DMS114 treated with DMSO at 0.1 percent for 48 hours (cell line): ENCODE measurements around the gene BCAS3.
A peak's percentile ranks its signal among the peaks of the same experiment; 100 is the strongest.
"Not testable (repeated sequence)": the region's sequence is repeated elsewhere in the genome, so short reads cannot be mapped to it uniquely, and the experiment has no call there.

Source experiments
- DNase-seq: peaks from one replicate; lab custom pipeline; 2025; ENCODE audit not compliant: unreplicated experiment; lab: John Stamatoyannopoulos, UW

BCAS3 gene

DNA sequence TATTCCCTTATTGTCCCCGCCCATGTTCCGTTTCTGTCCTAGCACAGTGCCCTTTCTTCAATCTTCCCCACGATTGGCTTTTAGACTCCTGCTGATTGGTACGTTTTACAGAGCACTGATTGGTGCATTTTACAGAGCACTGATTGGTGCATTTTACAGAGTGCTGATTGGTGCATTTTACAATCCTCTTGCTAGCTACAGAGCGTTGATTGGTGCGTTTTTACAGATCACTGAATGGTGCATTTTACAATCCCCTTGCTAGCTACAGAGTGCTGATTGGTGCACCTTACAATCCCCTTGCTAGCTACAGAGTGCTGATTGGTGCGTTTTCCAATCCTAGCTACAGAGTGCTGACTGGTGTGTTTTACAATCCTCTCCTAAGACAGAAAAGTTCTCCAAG is 3.0 kb upstream of the BCAS3 start:
- DNase-seq, result not testable (repeated sequence)

DNA sequence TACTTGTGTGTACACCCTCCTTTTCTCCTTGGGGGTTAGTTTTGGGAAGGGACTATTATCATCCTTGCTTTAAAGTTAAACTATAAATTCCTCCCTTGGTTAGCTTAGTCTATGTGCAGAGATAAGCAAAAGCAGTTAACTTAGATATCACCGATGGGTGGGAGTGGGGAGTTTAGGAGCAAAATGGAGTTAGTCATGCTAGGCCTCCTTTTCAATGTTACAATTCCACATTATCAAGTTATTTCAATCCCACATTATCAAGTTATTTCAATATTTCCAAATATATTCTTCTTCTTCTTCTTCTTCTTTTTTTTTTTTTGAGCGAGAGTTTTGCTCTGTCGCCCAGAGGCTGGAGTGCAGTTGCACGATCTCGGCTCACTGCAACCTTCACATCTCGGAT is 1.7 kb upstream of the BCAS3 start:
- DNase-seq, result no peak

DNA sequence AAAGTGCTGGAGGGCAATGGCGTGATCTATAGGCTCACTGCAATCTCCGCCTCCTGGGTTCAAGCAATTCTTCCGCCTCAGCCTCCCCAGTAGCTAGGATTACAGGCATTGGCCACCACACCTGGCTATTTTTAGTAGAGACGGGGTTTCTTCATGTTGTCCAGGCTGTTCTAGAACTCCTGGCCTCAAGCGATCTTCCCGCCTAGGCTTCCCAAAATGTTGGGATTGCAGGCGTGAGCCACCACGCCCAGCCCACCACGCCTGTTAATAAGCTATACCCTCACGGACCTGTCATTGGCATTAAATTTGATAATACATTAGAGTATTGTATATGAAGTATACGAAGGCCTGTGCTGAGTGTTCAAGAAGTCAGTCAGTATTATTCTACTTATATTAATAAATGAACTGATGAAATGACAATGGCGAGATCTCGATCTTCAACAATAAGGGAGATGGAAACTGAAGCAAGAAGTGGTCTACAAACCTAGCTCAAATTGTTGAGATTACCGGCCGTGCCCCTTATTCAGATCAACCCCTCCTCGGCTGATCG is 818 bp upstream of the BCAS3 start:
- DNase-seq, result no peak

DNA sequence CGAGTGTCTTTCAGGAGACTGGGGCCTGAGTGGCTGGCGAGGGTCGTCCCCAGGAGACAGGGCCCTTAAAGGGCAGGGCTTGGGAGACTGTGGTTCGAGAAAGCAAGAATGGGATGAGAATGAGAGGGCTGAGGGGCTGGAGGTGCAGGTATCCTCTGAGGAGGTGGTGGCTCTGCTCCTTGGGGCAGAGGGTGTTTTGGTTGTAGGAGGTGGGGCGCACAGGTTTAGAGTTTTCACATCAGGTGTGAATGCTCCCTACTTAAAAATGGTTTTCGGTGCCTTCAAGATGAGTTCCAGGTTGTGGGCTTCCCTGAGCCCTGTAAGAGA is 430 bp downstream of the BCAS3 start:
- no peak for DNase-seq

DNA sequence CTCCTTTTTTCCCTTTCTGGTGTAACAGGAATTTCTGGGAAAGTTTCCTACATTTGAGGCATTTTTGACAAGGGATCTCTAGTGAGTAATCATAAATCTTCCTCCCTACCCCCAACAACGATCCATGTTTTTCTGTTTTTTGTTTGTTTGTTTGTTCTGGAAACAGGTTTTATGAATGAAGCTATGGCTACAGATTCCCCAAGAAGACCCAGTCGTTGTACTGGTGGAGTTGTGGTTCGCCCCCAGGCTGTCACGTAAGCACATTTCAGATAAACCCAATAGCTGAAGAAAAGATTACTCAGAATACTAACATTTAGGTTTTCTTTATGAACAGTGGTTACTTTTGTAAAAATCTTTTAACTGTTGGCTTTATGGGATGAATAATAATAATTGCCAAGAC is 1.6 kb downstream of the BCAS3 start:
- no peak for DNase-seq

- no peak for DNase-seq
Measured at GRCh38 chr17:60680754-60681153, 3.1 kb downstream of the BCAS3 start.

DNA sequence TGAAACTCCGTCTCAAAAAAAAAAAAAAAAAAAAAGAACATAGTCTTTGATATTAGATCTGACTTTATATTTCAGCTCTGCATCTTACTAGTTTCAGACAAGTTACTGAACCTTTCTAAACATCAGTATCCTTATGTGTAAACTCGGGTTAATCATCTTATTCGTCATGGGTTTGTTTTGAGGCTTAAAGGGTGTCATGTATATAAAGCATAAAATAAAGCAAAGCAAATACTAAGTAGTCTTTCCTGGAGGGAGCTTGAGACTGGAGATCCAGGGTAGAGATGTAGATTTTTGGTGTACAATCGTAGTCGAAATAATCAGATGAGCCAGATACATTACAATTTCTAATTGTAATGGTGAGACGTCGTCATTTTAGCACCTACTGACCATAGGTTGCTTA is 7.8 kb downstream of the BCAS3 start:
- no peak for DNase-seq

GRCh38 chr17:60695960-60696359 is 18.3 kb downstream of the BCAS3 start:
- no peak for DNase-seq

DNA sequence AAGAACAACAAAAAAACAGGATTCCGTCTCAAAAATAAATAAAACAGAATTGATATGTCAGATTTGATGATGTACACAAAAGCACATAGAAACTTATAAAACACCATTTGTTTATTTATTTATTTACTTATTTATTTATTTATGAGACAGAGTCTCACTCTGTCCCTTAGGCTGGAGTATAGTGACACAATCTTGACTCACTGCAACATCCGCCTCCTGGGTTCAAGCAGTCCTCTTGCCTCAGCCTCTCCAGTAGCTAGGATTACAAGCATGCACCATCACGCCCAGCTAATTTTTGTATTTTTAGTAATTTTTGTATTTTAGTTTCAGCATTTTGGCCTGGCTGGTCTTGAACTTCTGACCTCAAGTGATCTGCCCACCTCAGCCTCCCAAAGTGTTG is 21.4 kb downstream of the BCAS3 start:
- no peak for DNase-seq

DNA sequence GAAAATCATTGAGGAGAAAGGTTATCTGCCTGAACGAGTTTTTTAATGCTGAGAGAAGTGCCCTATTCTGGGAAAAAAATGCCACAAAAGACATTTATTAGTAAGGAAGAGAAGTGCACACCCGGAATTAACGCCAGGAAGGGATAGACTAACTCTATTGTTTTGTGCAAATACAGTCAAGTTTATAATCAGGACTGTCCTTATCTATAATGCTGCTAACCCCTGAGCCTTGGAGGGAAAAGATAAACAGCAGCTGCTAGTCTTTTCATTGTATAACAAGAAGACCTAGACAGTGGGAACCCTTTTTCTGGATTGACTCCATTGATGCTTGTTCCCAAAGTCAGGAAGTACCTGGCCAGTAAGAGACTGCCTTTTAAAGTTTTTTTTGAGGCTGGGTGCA is 26.5 kb downstream of the BCAS3 start:
- no peak for DNase-seq

DNA sequence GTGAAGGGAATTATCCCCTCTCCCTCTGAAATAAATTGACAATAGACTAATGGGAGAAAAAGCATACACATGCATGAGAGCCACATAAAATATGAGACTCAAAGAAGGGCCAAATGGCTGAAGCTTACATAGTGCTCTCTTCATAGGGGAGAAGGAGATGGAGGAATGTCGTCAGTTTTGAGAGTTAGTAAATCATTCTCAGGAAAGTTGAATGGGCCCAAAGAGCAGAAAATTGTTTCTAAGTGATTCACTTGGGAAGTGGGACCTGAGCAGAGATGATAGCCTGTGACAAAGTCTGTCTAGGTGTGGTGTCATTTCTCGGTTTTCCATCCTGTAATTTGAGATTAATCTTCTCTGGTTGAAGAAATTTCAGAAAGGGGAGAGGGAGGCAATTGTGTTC is 35.0 kb downstream of the BCAS3 start:
- DNase-seq, result no peak

DNA sequence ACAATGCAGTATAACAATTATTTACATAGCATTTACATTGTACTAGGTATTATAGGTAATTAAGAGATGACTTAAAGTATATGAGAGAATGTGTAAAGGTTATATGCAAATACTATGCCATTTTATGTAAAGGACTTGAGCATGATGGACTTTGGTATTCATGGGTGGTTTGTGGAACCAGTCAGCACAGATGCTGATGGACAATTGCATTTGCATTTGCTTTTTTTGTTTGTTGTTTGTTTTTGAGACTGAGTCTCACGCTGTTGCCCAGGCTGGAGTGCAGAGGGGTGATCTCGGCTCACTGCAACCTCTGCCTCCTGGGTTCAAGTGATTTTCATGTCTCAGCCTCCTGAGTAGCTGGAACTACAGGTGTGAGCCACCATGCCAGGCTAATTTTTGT is 36.0 kb downstream of the BCAS3 start:
- DNase-seq, result no peak

DNA sequence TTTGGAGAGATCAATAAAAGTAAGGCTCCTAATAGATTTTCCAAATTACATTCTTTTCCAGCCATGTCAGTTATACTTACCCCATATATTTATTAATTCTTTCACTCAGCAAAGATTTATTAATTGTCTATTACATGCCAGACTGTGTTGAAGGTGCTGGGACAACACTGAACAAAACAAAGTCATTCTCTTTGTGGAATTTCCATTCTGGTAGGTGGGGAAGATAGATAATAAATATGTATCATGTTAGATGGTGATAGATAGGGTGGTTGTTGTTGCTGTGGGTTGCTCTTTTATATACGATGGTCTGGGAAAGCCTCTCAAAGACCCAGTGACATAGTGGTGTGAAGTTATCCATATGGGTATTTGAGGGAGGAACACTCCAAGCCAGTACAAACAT is 39.1 kb downstream of the BCAS3 start:
- DNase-seq, result no peak

GRCh38 chr17:60717814-60718213 is 40.2 kb downstream of the BCAS3 start:
- no peak for DNase-seq

DNA sequence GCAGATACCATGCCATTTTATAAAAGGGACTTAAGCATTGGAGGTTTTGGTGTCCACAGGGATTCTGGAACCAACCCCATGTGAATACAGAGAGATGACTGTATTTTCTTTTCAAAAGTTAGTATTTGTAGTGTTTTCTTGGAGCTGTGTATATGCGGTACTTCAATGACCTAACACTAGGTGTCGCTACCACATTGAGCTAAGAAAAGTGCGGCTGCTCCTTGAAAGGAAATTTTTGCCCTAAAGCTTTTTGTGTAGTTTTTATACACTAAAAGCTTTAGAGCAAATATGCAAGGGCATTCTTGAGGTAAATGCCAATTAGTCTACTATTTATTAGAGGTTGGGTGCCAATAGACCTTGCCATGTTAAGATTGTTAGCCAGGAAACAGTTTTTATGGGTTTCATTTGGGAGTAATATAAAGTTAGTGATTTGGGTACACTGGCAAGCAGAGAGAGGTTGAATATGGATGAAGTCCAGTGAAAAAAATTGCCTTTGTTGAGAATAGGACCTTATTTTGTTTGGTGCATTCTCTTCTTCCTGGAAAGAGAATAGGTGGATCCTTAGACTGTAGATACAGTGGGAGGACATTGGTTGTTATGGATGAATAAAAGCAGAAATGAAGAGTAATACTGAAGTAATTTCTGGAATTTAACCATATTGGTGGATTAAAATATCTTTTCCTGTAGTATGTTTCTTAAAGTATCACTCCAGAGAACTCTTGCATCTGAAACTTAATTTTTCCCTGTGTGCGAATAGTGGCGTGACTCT is 43.3 kb downstream of the BCAS3 start:
- peak; percentile 80 for DNase-seq

DNA sequence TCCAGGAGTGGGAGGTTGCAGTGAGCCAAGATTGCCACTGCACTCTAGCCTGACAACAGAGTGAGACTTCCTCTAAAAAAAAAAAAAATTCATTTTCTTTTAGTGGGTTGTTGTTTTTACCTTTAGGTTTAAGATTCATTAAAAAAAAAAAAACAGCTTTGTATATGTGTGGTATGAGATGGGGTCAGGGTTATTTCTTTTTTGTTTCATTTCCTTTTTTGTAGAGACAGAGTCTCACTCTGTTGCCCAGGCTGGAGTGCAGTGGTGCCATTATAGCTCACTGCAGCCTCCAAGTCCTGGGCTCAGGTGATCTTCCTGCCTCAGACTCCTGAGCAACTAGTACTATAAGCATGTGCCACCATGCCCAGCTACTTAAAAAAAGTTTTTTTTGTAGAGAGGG is 47.0 kb downstream of the BCAS3 start:
- no peak for DNase-seq

GRCh38 chr17:60729854-60730253 is 52.2 kb downstream of the BCAS3 start:
- no peak for DNase-seq

GRCh38 chr17:60730273-60730672 is 52.6 kb downstream of the BCAS3 start:
- DNase-seq, result no peak

GRCh38 chr17:60738287-60738686 is 60.6 kb downstream of the BCAS3 start:
- no peak for DNase-seq

- no peak for DNase-seq
Measured at GRCh38 chr17:60740584-60740983, 62.9 kb downstream of the BCAS3 start.

GRCh38 chr17:60741031-60741430 is 63.4 kb downstream of the BCAS3 start:
- no peak for DNase-seq

- DNase-seq, result no peak
Measured at GRCh38 chr17:60743282-60743681, 65.6 kb downstream of the BCAS3 start.

GRCh38 chr17:60743799-60744198 is 66.1 kb downstream of the BCAS3 start:
- peak; percentile 34 for DNase-seq
